Endothelial cell of umbilical vein (primary cell): ENCODE measurements around the gene ITPR2. TPM values are rescaled to one million over a fixed set of nuclear protein-coding genes. Genes with fewer than 3 reads are reported as not detected.

Experiments
- BruUV-seq: library from RNA; stranded (reverse); fragments of 400-500 nt; replicated peaks from 2 replicates; lab custom pipeline; 2021; lab: Mats Ljungman, UMichigan
- CTCF ChIA-PET: fragments of 300-600, 350-600 bp; sonication (Branson Sonifier 250); formaldehyde crosslinking; loops from one replicate; lab custom pipeline; 2021; ENCODE audit warnings: antibody characterized with exemption, inconsistent platforms; lab: Charles Lee
- POLR2A ChIA-PET: fragments of 300-600, 350-600 bp; sonication (Branson Sonifier 250); formaldehyde crosslinking; loops from one replicate; lab custom pipeline; 2021; ENCODE audit warnings: antibody characterized with exemption, inconsistent platforms; lab: Charles Lee
- DNase-seq: peaks from one replicate; pipeline ENCODE4 v3.0.0-alpha.2; 2011; ENCODE audit warnings: low read depth, low spot score
- FAIRE-seq: peaks from 2 replicates; lab custom pipeline; 2011; peaks lifted over from hg19 to GRCh38; lab: Jason Lieb, UNC
- H2AFZ ChIP-seq: 2 replicates; pipeline ENCODE4 v1.6.0; 2012; ENCODE audit warnings: low read depth, low read length, control low read depth, inconsistent platforms
- H3K27ac ChIP-seq: 2 replicates; pipeline ENCODE4 v1.5.1; 2011; ENCODE audit warnings: low read depth, mild to moderate bottlenecking, control low read depth, low read length, moderate library complexity; ENCODE audit not compliant: insufficient read depth
- H3K27me3 ChIP-seq, 2 experiments: 2 replicates each; pipeline versions ENCODE4 v1.6.0 to v1.6.1; 2011; ENCODE audit warnings: low read length in 2 of 2, mixed read lengths in 1 of 2; ENCODE audit not compliant: control insufficient read depth in 2 of 2, insufficient read depth in 2 of 2
- H3K36me3 ChIP-seq, 2 experiments: 2 replicates in 1 of 2; 3 replicates in 1 of 2; pipeline ENCODE4 v1.5.1; 2011; ENCODE audit warnings: low read length in 2 of 2, mild to moderate bottlenecking in 1 of 2, moderate library complexity in 1 of 2; ENCODE audit not compliant: control insufficient read depth in 2 of 2, insufficient read depth in 2 of 2; ENCODE audit errors: extremely low read depth in 1 of 2
- H3K4me1 ChIP-seq: 3 replicates; pipeline ENCODE4 v1.5.1; 2011; ENCODE audit warnings: mild to moderate bottlenecking, low read length; ENCODE audit not compliant: control insufficient read depth, insufficient read depth; ENCODE audit errors: extremely low read depth
- H3K4me2 ChIP-seq: 2 replicates; pipeline ENCODE4 v1.6.1; 2011; ENCODE audit warnings: low read length, control low read depth, mixed read lengths; ENCODE audit not compliant: insufficient read depth
- H3K4me3 ChIP-seq, 3 experiments: fragments of 200-600 bp in 1 of 3; sonication (generic), shearing (Covaris generic) in 1 of 3; replicated peaks in 1 of 3; 2 replicates each; pipeline ENCODE4 v1.5.1; 2011 to 2016; ENCODE audit warnings: control low read depth in 3 of 3, low read length in 3 of 3, mild to moderate bottlenecking in 2 of 3, inconsistent platforms in 1 of 3, low read depth in 1 of 3, moderate library complexity in 1 of 3; ENCODE audit not compliant: insufficient read depth in 1 of 3
- H3K79me2 ChIP-seq: 2 replicates; pipeline ENCODE4 v1.6.0; 2012; ENCODE audit warnings: low read length, inconsistent platforms; ENCODE audit not compliant: control insufficient read depth, insufficient read depth
- H3K9ac ChIP-seq: replicated peaks from 2 replicates; pipeline ENCODE3; 2011; ENCODE audit warnings: low read length, control low read depth; ENCODE audit not compliant: insufficient read depth; ENCODE audit errors: extremely low read depth
- H3K9me1 ChIP-seq: replicated peaks from 3 replicates; pipeline ENCODE4 v1.6.0; 2011; ENCODE audit warnings: mild to moderate bottlenecking, low read length; ENCODE audit not compliant: control insufficient read depth, insufficient read depth; ENCODE audit errors: extremely low read depth
- H3K9me3 ChIP-seq: replicated peaks from 2 replicates; pipeline ENCODE4 v1.5.1; 2012; ENCODE audit warnings: low read length, inconsistent platforms; ENCODE audit not compliant: control insufficient read depth, insufficient read depth
- H4K20me1 ChIP-seq: replicated peaks from 2 replicates; pipeline ENCODE3; 2011; ENCODE audit warnings: mild to moderate bottlenecking, low read length; ENCODE audit not compliant: control insufficient read depth, insufficient read depth; ENCODE audit errors: extremely low read depth
- EZH2 ChIP-seq: IDR thresholded peaks from 2 replicates; pipeline ENCODE4 v1.6.1; 2012; ENCODE audit warnings: borderline replicate concordance, low read depth, mild to moderate bottlenecking, moderate library complexity, low read length, inconsistent platforms; ENCODE audit not compliant: severe bottlenecking
- FOS ChIP-seq: IDR thresholded peaks from 2 replicates; pipeline ENCODE4 v1.6.1; 2011; ENCODE audit warnings: mild to moderate bottlenecking, low read length, moderate library complexity, borderline replicate concordance; ENCODE audit not compliant: insufficient read depth
- GATA2 ChIP-seq: IDR thresholded peaks from 2 replicates; pipeline ENCODE4 v1.7.0; 2011; ENCODE audit warnings: low read depth, mild to moderate bottlenecking, moderate library complexity, mixed read lengths, low read length; ENCODE audit not compliant: insufficient read length, insufficient read depth
- JUN ChIP-seq: IDR thresholded peaks from 2 replicates; pipeline ENCODE4 v1.6.1; 2011; ENCODE audit warnings: borderline replicate concordance, low read depth; ENCODE audit not compliant: insufficient read length, insufficient read depth
- MYC ChIP-seq: IDR thresholded peaks from one replicate; pipeline ENCODE4 v1.6.1; 2011; ENCODE audit warnings: mild to moderate bottlenecking, low read depth, low read length
- POLR2A ChIP-seq: IDR thresholded peaks from 2 replicates; pipeline ENCODE4 v1.6.1; 2012; ENCODE audit warnings: low read depth, mild to moderate bottlenecking, control low read depth, low read length
- POLR2AphosphoS5 ChIP-seq: IDR thresholded peaks from 2 replicates; pipeline ENCODE4 v1.6.1; 2012; ENCODE audit warnings: low read depth, mild to moderate bottlenecking, control low read depth, low read length, moderate library complexity; ENCODE audit not compliant: insufficient read depth
- dilution Hi-C: fragments of 300-500 bp; cut with MboI; formaldehyde crosslinking; loops from one replicate; pipeline ENCODE4 v1.15.0; 2019; ENCODE audit warnings: low sequenced_read_pairs; ENCODE audit not compliant: extremely low pct_ligation_motif_present
- intact Hi-C: fragments of 100-400 bp; cut with micrococcal nuclease; formaldehyde crosslinking; loops from one replicate; pipeline ENCODE4 v1.10.0; 2022
- polyA plus RNA-seq, 4 experiments: library from polyadenylated mRNA; depleted of rRNA in 3 of 4; stranded (reverse) in 3 of 4; unstranded in 1 of 4; fragments of >200 nt; gene quantifications; 2 replicates each; pipeline versions ENCODE4 v1.2.1 to v1.2.3, GENCODE V29; 2011 to 2012; ENCODE audit warnings: missing spikeins in 1 of 4
- total RNA-seq: library from RNA; stranded (reverse); gene quantifications from 2 replicates; pipeline ENCODE4 v1.2.3, GENCODE V29; 2021
- TF ChIP-seq, protein P1 (sequence below): IDR thresholded peaks from 2 replicates; pipeline ENCODE4 v1.6.1; 2011; ENCODE audit not compliant: insufficient read depth, insufficient read length
- TF ChIP-seq, protein P2 (sequence below), 2 donors: IDR thresholded peaks; 1 replicate in 1 of 2; 2 replicates in 1 of 2; pipeline ENCODE4 v1.5.1; 2011; ENCODE audit warnings: low read length in 2 of 2, mild to moderate bottlenecking in 2 of 2, moderate library complexity in 2 of 2, control low read depth in 1 of 2, inconsistent platforms in 1 of 2, low read depth in 1 of 2; ENCODE audit not compliant: insufficient read depth in 1 of 2; ENCODE audit errors: extremely low read depth in 1 of 2

The ITPR2 gene
- total and polyA plus RNA-seq, 2 donors (not counting 3 experiments of a cell fraction or from before 2014, with no cell fraction given), result 16.2 to 86.8 TPM

DNA sequence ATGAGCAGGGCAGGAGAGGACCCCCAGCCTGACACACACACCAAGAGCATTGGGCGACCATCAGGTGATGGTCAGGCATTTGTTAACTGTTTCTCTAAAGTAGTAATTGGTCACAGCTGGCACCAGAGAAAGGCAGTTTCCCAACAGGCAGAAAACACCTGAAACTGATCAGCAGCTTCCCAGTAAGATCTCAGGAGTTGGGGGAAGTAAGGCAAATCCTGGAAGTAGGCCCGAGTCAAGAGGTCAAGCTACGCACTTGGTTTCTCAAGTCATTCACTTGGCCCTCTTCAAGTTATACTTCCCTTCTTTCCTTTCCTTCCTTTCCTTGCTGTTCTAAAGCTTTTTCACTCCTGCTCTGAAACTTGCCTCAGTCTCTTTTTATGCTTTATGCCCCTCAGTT is 501.9 kb downstream of the ITPR2 start:
- ChIA-PET POLR2A (no interaction called here), CTCF (interaction anchor here (1.1 to 1.6 kb wide), 2 partner anchors 9 to 212 kb away, joined by 3 read pairs; no protein-coding TSS in a partner anchor)
- H3K4me2 ChIP-seq, result no peak overlapping the region
- no peak overlapping the region for H3K4me3 ChIP-seq
- H3K9me1 ChIP-seq, result no peaks in the 10 kb centered on the region
- no peaks in the 10 kb centered on the region for H3K9me3 ChIP-seq
- FAIRE-seq, result no peak
- H3K36me3 ChIP-seq, result peaks cover 0 to 4% of the 10 kb centered on the region in 2 experiments
- intact Hi-C loops (no loop called here), dilution Hi-C loops (no loop called here)
- BruUV-seq, result no TSS peak
- H2AFZ ChIP-seq, result no peak overlapping the region
- H3K27ac ChIP-seq, result no peak overlapping the region
- TF ChIP-seq, protein P1, sequence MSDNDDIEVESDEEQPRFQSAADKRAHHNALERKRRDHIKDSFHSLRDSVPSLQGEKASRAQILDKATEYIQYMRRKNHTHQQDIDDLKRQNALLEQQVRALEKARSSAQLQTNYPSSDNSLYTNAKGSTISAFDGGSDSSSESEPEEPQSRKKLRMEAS, result no peak
- TF ChIP-seq POLR2A (no peak), GATA2 (no peak), FOS (no peak), POLR2AphosphoS5 (no peak), JUN (no peak), MYC (no peak), EZH2 (no peak)
- TF ChIP-seq, protein P2, sequence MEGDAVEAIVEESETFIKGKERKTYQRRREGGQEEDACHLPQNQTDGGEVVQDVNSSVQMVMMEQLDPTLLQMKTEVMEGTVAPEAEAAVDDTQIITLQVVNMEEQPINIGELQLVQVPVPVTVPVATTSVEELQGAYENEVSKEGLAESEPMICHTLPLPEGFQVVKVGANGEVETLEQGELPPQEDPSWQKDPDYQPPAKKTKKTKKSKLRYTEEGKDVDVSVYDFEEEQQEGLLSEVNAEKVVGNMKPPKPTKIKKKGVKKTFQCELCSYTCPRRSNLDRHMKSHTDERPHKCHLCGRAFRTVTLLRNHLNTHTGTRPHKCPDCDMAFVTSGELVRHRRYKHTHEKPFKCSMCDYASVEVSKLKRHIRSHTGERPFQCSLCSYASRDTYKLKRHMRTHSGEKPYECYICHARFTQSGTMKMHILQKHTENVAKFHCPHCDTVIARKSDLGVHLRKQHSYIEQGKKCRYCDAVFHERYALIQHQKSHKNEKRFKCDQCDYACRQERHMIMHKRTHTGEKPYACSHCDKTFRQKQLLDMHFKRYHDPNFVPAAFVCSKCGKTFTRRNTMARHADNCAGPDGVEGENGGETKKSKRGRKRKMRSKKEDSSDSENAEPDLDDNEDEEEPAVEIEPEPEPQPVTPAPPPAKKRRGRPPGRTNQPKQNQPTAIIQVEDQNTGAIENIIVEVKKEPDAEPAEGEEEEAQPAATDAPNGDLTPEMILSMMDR (IDR thresholded peaks at IDR 0.05; ENCODE audit: extremely low read depth in 1 of 2, insufficient read depth in 1 of 2, low read depth in 1 of 2, low read length in 2 of 2), result no peak
- no peak overlapping the region for H3K9ac ChIP-seq
- peaks cover 4% of the 10 kb centered on the region for H3K4me1 ChIP-seq
- H3K27me3 ChIP-seq, result no peaks in the 10 kb centered on the region
- no peaks in the 10 kb centered on the region for H4K20me1 ChIP-seq
- no peak for DNase-seq
- H3K79me2 ChIP-seq, result no peaks in the 10 kb centered on the region
